Measurements from ENCODE around the gene NPB.

NPB gene

DNA sequence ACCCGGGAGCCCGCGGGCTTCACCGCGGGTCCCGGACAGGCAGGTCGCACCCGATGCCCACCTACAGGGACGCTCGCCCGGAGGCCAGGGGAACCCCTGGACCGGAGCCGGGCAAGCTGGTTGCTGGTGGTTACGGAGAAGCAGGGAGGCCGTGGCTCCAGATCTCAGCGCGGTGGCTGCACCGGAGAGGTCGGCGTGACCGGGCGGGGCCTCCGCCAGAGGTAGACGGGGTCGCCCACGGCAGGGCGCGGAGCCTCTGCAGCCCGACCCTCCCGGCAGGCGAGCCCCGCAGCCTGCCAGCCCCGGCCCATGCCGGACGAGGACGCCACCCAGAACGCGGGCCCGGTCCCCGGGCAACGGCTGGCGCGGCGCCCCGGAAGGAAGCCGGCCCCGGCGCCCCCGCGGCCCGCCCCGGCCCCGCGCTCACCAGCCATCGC lies 8.8 kb downstream of the NPB start:
- H3K4ac ChIP-seq (ENCODE audit: low read depth in 1 of 2, low read length in 2 of 2) = peak overlapping the region in 1 of 2 experiments; percentile 61
- H3K23ac ChIP-seq (ENCODE audit: low read length in 2 of 2) = peak overlapping the region in 1 of 2 experiments; percentile 94
- H4K8ac ChIP-seq (ENCODE audit: low read length) = no peak overlapping the region
- H3K27ac ChIP-seq (ENCODE audit: low read length, poor library complexity, severe bottlenecking) = no peak overlapping the region
- peak overlapping the region in 1 of 2 experiments; percentile 81 for H3K14ac ChIP-seq (ENCODE audit: low read length in 2 of 2)
- peak overlapping the region; percentile 75 to 89 for H3K4me3 ChIP-seq (ENCODE audit: insufficient read depth in 1 of 2, low read depth in 1 of 2, low read length in 2 of 2)
- peaks cover 18% of the 10 kb centered on the region for H3K4me1 ChIP-seq (ENCODE audit: control insufficient read depth, insufficient read depth, low read depth, low read length)
- H3K18ac ChIP-seq (ENCODE audit: low read depth in 1 of 2, low read length in 2 of 2) = peak overlapping the region; percentile 57 to 76
- H4K91ac ChIP-seq (ENCODE audit: low read length) = no peak overlapping the region
- H3K4me2 ChIP-seq (ENCODE audit: low read length, poor library complexity, severe bottlenecking) = peak overlapping the region; percentile 94
- peak overlapping the region in 1 of 2 experiments; percentile 19 for H2BK12ac ChIP-seq (ENCODE audit: low read length in 2 of 2)
- H3K27me3 ChIP-seq (ENCODE audit: control insufficient read depth in 1 of 2, insufficient read depth in 1 of 2, low read length in 2 of 2) = no peaks in the 10 kb centered on the region
- H2AK5ac ChIP-seq (ENCODE audit: low read length, severe bottlenecking) = no peak overlapping the region
- peak overlapping the region; percentile 21 for H2AFZ ChIP-seq (ENCODE audit: low read depth, low read length)
- H2BK15ac ChIP-seq (ENCODE audit: low read depth, poor library complexity, severe bottlenecking) = no peak overlapping the region
- H3K79me1 ChIP-seq (replicated peaks; ENCODE audit: low read length, poor library complexity, severe bottlenecking) = peaks cover 37% of the 10 kb centered on the region
- H2BK5ac ChIP-seq (ENCODE audit: low read depth, low read length, poor library complexity, severe bottlenecking) = no peak overlapping the region
- peaks cover 65 to 77% of the 10 kb centered on the region in 2 experiments for H3K36me3 ChIP-seq (ENCODE audit: control insufficient read depth in 1 of 2, insufficient read depth in 2 of 2, low read depth in 1 of 2, low read length in 2 of 2)
- WGBS = under 1% methylated on average over 26 of the region's 55 CpGs
- no peak overlapping the region for H2BK120ac ChIP-seq (ENCODE audit: low read depth, low read length)
- peak overlapping the region; percentile 89 for H3K9ac ChIP-seq (ENCODE audit: low read length)
- DNase-seq = no peak
- no peaks in the 10 kb centered on the region for H3K9me3 ChIP-seq (ENCODE audit: control insufficient read depth, low read length)

DNA sequence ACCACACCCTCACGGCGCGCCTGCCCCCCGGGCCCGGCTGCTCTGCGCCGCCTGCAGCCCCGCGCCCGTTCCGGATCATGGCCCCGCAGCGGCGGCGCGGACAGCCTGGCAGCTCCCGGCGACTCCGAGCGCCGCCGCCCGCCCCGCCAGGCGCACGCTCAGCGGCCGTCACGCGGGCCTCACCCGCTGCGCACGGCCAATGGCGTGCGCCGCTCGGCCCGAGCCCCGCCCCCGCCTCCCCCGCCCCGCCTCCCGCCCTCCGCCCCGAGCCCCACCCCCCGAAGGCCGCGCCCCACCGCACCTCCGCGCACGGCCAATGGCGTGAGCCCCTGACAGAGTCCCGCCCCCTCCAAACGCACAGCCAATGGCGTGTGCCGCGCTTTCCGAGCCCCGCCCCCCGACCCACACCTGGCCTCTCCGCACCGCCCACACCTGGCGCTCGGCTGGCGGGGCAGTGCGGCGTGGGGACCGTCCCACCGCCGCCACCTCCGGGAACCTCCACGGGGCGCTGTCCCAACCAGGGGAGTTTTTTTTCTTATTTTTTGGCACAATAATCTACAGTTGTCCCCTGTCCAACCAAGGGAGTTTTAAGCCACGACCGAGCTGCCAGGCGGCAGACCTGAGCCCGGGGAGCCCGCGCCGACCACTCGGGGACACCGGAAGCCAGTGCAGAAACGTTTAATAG lies 9.4 kb downstream of the NPB start, which contains the start of gene PCYT2:
Gene PCYT2, minus strand, starts transcription at position 123 of the 685 bp plus-strand sequence. Its CDS starts 44 bp downstream, at position 79.
- Histone ChIP-seq H3K14ac (ENCODE audit: low read length in 2 of 2) (peak within 1 kb of the TSS in 1 of 2 experiments; percentile 81), H3K27me3 (ENCODE audit: control insufficient read depth in 1 of 2, insufficient read depth in 1 of 2, low read length in 2 of 2) (no peaks in the 10 kb centered on the region), H2AK5ac (ENCODE audit: low read length, severe bottlenecking) (no peak within 1 kb of the TSS), H3K27ac (ENCODE audit: low read length, poor library complexity, severe bottlenecking) (no peak within 1 kb of the TSS), H3K36me3 (ENCODE audit: control insufficient read depth in 1 of 2, insufficient read depth in 2 of 2, low read depth in 1 of 2, low read length in 2 of 2) (peaks cover 62 to 73% of the 10 kb centered on the region in 2 experiments), H2BK15ac (ENCODE audit: low read depth, poor library complexity, severe bottlenecking) (no peak within 1 kb of the TSS), H3K4me2 (ENCODE audit: low read length, poor library complexity, severe bottlenecking) (peak within 1 kb of the TSS; percentile 94), H3K18ac (ENCODE audit: low read depth in 1 of 2, low read length in 2 of 2) (peak within 1 kb of the TSS; percentile 57 to 76), H4K8ac (ENCODE audit: low read length) (no peak within 1 kb of the TSS), H3K79me1 (replicated peaks; ENCODE audit: low read length, poor library complexity, severe bottlenecking) (peaks cover 40% of the 10 kb centered on the region), H4K91ac (ENCODE audit: low read length) (peak within 1 kb of the TSS; percentile 7), H3K9me3 (ENCODE audit: control insufficient read depth, low read length) (no peaks in the 10 kb centered on the region), H2BK120ac (ENCODE audit: low read depth, low read length) (no peak within 1 kb of the TSS), H2BK12ac (ENCODE audit: low read length in 2 of 2) (peak within 1 kb of the TSS in 1 of 2 experiments; percentile 19), H3K4ac (ENCODE audit: low read depth in 1 of 2, low read length in 2 of 2) (peak within 1 kb of the TSS; percentile 15 to 61), H3K4me3 (ENCODE audit: insufficient read depth in 1 of 2, low read depth in 1 of 2, low read length in 2 of 2) (peak within 1 kb of the TSS; percentile 75 to 89), H2AFZ (ENCODE audit: low read depth, low read length) (peak within 1 kb of the TSS; percentile 21), H3K23ac (ENCODE audit: low read length in 2 of 2) (peak within 1 kb of the TSS in 1 of 2 experiments; percentile 94), H2BK5ac (ENCODE audit: low read depth, low read length, poor library complexity, severe bottlenecking) (no peak within 1 kb of the TSS), H3K9ac (ENCODE audit: low read length) (peak within 1 kb of the TSS; percentile 89), H3K4me1 (ENCODE audit: control insufficient read depth, insufficient read depth, low read depth, low read length) (peaks cover 18% of the 10 kb centered on the region)
- peak; percentile 84 for DNase-seq
- 25% methylated on average over 29 of the region's 84 CpGs for WGBS

DNA sequence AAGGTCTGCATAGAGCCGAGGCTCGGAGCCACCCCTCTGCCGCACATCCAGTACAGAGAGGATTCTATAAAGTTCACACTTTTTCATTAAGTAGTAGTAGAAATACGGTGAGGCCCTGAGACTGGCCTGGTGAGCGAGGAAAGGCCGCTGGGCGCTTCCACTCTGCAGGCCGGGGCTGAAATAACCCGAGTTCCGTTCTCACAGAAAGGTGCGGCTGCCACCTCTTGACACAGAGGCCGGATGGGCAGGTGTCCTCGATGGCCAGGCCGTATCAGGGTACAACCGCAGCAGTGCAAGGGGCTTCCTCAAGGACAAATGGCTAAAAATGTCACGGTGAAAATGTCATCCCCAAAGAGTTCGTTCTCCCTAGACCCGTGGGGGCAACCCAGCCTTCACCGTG lies 9.9 kb downstream of the NPB start:
- no peak for DNase-seq
- H4K8ac ChIP-seq (ENCODE audit: low read length) = no peak overlapping the region
- no peak overlapping the region for H2BK12ac ChIP-seq (ENCODE audit: low read length in 2 of 2)
- no peak overlapping the region for H3K4me2 ChIP-seq (ENCODE audit: low read length, poor library complexity, severe bottlenecking)
- H3K4ac ChIP-seq (ENCODE audit: low read depth in 1 of 2, low read length in 2 of 2) = no peak overlapping the region
- no peak overlapping the region for H2AK5ac ChIP-seq (ENCODE audit: low read length, severe bottlenecking)
- no peak overlapping the region for H3K27ac ChIP-seq (ENCODE audit: low read length, poor library complexity, severe bottlenecking)
- no peak overlapping the region for H4K91ac ChIP-seq (ENCODE audit: low read length)
- H3K18ac ChIP-seq (ENCODE audit: low read depth in 1 of 2, low read length in 2 of 2) = no peak overlapping the region
- no peak overlapping the region for H3K4me3 ChIP-seq (ENCODE audit: insufficient read depth in 1 of 2, low read depth in 1 of 2, low read length in 2 of 2)
- no peak overlapping the region for H3K9ac ChIP-seq (ENCODE audit: low read length)
- H2AFZ ChIP-seq (ENCODE audit: low read depth, low read length) = no peak overlapping the region
- no peak overlapping the region for H2BK120ac ChIP-seq (ENCODE audit: low read depth, low read length)
- no peak overlapping the region for H3K14ac ChIP-seq (ENCODE audit: low read length in 2 of 2)
- H3K23ac ChIP-seq (ENCODE audit: low read length in 2 of 2) = no peak overlapping the region
- peaks cover 40% of the 10 kb centered on the region for H3K79me1 ChIP-seq (replicated peaks; ENCODE audit: low read length, poor library complexity, severe bottlenecking)
- peaks cover 20% of the 10 kb centered on the region for H3K4me1 ChIP-seq (ENCODE audit: control insufficient read depth, insufficient read depth, low read depth, low read length)
- no peaks in the 10 kb centered on the region for H3K9me3 ChIP-seq (ENCODE audit: control insufficient read depth, low read length)
- H2BK15ac ChIP-seq (ENCODE audit: low read depth, poor library complexity, severe bottlenecking) = no peak overlapping the region
- peaks cover 58 to 67% of the 10 kb centered on the region in 2 experiments for H3K36me3 ChIP-seq (ENCODE audit: control insufficient read depth in 1 of 2, insufficient read depth in 2 of 2, low read depth in 1 of 2, low read length in 2 of 2)
- H2BK5ac ChIP-seq (ENCODE audit: low read depth, low read length, poor library complexity, severe bottlenecking) = no peak overlapping the region
- 98% methylated on average over 16 of the region's 19 CpGs for WGBS
- no peaks in the 10 kb centered on the region for H3K27me3 ChIP-seq (ENCODE audit: control insufficient read depth in 1 of 2, insufficient read depth in 1 of 2, low read length in 2 of 2)

DNA sequence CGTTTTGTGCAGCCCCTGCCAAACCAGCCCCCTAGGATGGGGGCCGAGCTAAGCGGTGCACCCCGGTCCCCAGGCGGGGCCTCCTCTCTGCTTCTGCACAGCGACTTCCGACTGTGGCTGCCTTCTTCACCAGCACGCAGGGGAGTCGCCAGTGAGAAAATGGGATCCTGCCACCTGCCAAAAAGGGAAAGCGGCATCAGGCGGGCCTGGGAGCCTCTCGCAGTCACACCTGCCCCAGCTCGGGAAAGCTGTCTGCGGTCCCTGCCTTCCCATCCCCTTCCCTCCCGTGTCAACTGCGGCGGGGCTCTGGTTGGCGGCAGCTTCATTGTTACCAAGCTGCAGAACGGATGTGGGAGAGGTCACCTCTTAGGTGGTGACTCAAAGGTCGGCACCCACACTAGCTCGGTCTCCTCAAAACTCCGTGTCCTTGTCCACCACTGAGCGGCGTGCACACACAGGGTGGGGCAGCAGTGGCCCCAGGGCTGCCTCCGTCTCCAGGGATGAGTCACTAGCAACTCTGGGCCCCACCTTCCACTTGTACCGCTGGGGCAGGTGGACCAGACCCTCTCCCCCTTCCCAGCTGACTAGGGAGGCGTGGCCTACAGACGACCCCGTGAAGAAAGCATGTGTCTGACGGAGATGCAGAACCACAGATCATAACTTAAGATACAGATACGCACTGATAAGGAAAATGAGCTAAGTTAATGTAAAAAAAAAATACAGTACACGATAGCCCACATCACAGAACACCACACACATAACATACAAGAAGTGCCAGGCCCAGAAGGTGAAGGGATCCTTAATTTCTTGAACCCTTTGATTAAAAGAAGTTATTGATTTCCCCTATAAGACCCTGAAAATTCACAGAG lies 10.6 kb downstream of the NPB start:
- Histone ChIP-seq H3K23ac (ENCODE audit: low read length in 2 of 2) (no peak overlapping the region), H2BK120ac (ENCODE audit: low read depth, low read length) (no peak overlapping the region), H3K14ac (ENCODE audit: low read length in 2 of 2) (no peak overlapping the region), H3K9ac (ENCODE audit: low read length) (no peak overlapping the region), H2BK15ac (ENCODE audit: low read depth, poor library complexity, severe bottlenecking) (no peak overlapping the region), H2AK5ac (ENCODE audit: low read length, severe bottlenecking) (no peak overlapping the region), H2BK5ac (ENCODE audit: low read depth, low read length, poor library complexity, severe bottlenecking) (no peak overlapping the region), H3K9me3 (ENCODE audit: control insufficient read depth, low read length) (no peaks in the 10 kb centered on the region), H3K27me3 (ENCODE audit: control insufficient read depth in 1 of 2, insufficient read depth in 1 of 2, low read length in 2 of 2) (no peaks in the 10 kb centered on the region), H3K4me3 (ENCODE audit: insufficient read depth in 1 of 2, low read depth in 1 of 2, low read length in 2 of 2) (no peak overlapping the region), H3K4ac (ENCODE audit: low read depth in 1 of 2, low read length in 2 of 2) (no peak overlapping the region), H3K18ac (ENCODE audit: low read depth in 1 of 2, low read length in 2 of 2) (no peak overlapping the region), H4K8ac (ENCODE audit: low read length) (no peak overlapping the region), H3K79me1 (replicated peaks; ENCODE audit: low read length, poor library complexity, severe bottlenecking) (peaks cover 41% of the 10 kb centered on the region), H4K91ac (ENCODE audit: low read length) (no peak overlapping the region), H3K4me1 (ENCODE audit: control insufficient read depth, insufficient read depth, low read depth, low read length) (peaks cover 21% of the 10 kb centered on the region), H2AFZ (ENCODE audit: low read depth, low read length) (no peak overlapping the region), H3K27ac (ENCODE audit: low read length, poor library complexity, severe bottlenecking) (no peak overlapping the region), H3K36me3 (ENCODE audit: control insufficient read depth in 1 of 2, insufficient read depth in 2 of 2, low read depth in 1 of 2, low read length in 2 of 2) (peaks cover 51 to 60% of the 10 kb centered on the region in 2 experiments), H3K4me2 (ENCODE audit: low read length, poor library complexity, severe bottlenecking) (no peak overlapping the region), H2BK12ac (ENCODE audit: low read length in 2 of 2) (peak overlapping the region in 1 of 2 experiments; percentile 18)
- WGBS = 90% methylated on average over 26 of the region's 32 CpGs
- no peak for DNase-seq

All from mesenchymal stem cell (in vitro differentiated cells and primary cell).